Mesenteric fat pad (tissue), 1 donor: ENCODE measurements around the gene NAA10. TPM values are rescaled to one million over a fixed set of nuclear protein-coding genes. Genes with fewer than 3 reads are reported as not detected.

ENCODE experiments used
- DNase-seq: peaks from one replicate; pipeline ENCODE4 v3.0.0-alpha.2; 2020; ENCODE audit warnings: low spot score
- total RNA-seq: library from RNA; stranded (reverse); fragmentation: NEBNext Ultra II Directional; extraction: Animal tissue kit (Norgen Biotek cat#: 25700); gene quantifications from one replicate; pipeline ENCODE4 v1.2.1, GENCODE V29; 2021
- donor health status: DM: yes; HTN: yes; CAD: no.

NAA10 gene
- total RNA-seq, 1 donor from 2014 or later = 118 TPM

GRCh38 chrX:153967536-153968224 is 32.8 kb upstream of the NAA10 start:
- DNase-seq = no peak

- no peak for DNase-seq
These were observed 32.2 kb upstream of the NAA10 start for GRCh38 chrX:153966841-153967535.

DNA sequence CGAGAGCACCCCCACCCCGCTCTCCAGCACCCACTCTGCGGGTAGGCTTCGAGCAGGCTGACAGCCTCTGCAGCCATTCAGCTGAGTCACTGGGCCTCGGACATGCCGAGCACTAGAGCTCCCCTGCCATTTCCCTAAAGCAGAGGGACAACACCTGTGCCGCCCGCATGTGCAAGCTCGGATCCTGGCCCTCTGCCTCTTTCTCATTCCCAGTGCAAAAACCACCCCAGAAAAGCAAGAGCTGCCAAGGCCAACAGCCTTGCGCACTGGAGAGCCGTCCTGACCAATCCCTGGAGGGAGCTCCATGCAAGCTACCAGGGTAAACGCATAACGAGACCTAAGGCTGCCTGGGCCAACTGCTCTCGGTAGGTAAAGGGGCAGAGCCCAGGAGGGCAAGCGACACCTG is 31.4 kb upstream of the NAA10 start:
- no peak for DNase-seq

- no peak for DNase-seq
These were observed 30.6 kb upstream of the NAA10 start for GRCh38 chrX:153965406-153965805.

DNA sequence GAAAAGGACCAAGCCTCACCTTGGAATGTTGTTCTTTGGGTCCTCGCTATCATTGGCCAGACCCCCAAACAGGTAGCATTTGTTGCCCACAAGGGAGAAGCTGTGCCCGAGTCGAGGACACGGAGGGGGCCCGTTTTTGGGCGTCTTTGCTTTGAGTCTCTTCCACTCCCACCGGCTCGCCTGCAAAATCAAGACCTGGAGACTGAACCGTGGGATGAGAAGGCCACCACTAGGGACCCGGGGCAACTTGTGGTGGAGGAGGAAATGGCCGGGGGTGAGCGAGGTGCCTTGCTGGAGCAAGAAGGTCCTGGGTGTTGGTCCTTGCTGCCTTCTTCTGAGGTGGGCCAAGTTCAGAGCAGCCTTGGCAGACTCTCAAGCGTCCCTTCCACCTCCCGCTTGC is 29.3 kb upstream of the NAA10 start:
- DNase-seq = no peak

DNA sequence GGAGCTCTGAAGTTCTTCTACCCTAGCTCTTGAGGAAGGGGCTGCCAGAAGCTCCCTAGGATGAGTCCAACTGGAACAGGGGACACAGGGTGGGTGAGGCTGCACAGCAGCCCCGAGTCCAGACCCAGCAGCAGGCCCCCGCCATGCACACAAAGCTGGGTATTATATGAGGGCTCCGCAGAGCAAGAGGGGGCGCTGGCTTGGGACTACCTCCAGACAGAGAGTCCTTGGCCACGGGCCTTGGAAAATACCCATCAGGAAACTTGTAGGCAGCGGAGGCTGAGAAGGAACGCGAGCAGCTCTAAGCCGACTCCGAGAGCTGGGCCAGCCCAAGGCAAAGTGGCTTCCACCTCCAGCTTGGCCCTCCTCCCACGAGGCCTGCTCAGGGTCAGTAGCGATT is 28.7 kb upstream of the NAA10 start:
- DNase-seq = no peak

DNA sequence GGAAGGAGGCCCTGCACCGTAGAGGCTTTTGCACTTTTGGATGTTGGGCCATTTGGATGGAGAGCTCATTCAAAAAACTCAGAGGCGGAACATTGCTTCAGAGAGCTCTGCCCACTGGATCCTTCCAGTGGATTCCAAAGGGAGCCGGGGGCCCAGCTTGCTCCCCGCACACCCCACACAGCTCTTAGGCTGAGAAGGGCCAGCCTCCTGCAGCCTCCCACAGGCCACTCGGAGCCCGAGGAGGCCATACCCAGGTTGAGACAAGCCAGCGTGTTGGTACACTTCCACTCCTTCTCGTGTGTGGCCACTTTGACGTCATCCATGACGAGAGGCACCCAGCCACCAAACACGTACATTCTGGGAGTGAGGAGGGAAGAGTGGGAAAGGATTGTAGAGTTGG is 26.5 kb upstream of the NAA10 start:
- DNase-seq = no peak

DNA sequence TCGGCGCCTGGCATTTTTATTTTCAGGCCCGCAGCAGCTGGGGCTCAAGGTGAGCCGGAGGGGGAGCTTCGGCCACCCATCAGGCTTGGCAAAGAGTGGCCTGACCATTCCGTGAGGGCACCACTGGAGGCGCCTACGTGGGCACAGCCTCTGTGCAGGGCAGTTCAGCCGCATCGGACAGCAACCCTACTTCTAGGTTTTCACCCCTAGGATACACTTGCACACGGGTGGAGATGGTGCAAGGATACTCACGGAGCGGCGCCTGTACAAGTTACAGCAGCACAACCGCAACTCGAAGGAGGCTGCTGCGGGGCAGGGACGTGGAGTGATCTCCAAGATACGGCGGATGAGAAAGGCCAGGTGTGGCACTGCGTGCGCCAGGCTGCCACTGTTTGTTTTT is 25.9 kb upstream of the NAA10 start:
- no peak for DNase-seq

- DNase-seq = no peak
These were observed 25.2 kb upstream of the NAA10 start for GRCh38 chrX:153960077-153960476.

GRCh38 chrX:153959649-153960048 is 24.8 kb upstream of the NAA10 start:
- DNase-seq = no peak

- no peak for DNase-seq
These were observed 23.8 kb upstream of the NAA10 start for GRCh38 chrX:153958605-153959004.

DNA sequence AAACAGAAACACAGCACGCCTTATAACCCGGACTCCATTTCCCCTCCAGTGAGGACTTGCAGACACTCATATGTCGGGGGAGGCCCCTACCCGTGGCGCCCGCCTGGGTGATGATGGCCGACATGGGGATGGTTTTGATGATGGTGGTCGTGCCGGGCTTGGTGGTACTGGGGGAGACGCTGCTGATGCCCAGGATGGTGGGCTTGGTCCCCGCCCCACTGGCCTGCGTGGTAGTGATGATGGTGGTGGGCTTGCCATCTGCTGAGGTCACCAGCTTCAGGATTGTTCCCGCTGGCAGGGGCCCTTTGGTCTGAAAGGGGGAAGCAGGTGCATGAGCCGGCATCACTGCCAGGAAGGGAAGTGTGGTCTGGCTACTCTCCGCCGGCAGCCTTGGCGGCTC is 22.4 kb upstream of the NAA10 start:
- DNase-seq = no peak

GRCh38 chrX:153956044-153956907 is 21.4 kb upstream of the NAA10 start:
- no peak for DNase-seq

- DNase-seq = no peak
These were observed 20.4 kb upstream of the NAA10 start for GRCh38 chrX:153955228-153955732.

GRCh38 chrX:153954558-153955227 is 19.9 kb upstream of the NAA10 start:
- DNase-seq = no peak

DNA sequence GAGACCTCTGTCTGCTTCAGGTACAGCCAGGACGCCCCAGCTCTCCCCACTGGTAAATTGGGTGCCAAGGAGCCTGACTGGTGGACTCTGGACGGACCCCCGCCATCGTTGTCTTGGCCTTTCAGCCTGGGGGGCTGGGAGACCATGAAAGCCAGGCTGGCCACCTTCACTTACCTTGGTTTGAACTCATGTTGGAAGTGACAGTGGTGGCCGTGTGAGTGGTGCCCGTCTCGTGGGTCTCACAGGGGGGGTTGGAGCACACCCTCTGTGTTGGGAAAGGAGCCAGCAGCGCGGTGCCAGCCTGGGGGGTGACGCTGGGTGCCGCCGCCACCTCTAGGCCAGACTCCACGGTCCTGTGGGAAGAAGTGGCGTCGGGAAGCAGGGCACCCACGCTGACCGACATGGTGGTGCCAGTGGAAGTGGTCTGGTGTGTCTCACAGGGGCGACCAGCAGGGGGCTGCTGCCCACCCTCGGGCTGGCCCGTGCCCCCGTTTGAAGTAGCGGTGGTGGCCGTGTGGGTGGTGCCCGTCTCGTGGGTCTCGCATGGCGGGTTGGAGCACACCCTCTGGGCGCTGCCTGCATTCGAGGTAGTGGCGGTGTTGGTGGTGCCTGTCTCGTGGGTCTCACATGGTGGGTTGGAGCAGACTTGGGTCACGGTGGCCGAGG is 19.2 kb upstream of the NAA10 start:
- no peak for DNase-seq

- no peak for DNase-seq
These were observed 18.5 kb upstream of the NAA10 start for GRCh38 chrX:153953342-153953830.

DNA sequence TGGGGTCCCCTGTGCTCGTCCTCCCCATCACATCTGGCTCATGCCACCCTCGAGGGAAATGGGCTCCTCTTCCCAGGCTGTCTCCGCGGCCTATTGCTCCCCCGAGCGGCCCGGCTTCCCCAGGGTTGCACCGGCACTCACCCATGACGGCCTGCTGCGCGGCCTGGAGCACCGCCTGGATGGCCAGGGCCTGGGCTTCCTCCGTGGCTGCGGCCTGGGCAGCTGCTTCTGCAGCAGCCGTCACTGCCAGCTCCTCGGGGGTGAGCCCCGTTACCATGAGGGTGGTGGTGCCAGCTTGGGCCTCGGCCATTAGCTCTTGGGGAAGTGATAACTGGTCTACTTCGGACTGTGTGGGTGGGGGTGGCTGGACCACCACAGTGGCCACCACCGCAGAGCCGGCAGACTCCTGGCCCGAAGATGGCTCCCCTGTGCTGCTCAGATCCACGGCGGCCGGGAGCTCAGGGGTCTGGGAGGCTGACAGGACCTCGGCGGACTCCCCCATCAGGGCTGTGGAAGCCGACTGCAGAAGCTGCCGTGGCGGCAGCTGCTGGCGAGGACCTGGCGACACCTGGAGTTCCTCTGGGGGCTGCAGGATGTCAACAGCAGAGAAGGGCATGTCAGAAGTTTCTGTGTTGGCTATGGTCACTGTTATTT is 17.7 kb upstream of the NAA10 start:
- no peak for DNase-seq

- DNase-seq = no peak
These were observed 17.0 kb upstream of the NAA10 start for GRCh38 chrX:153951683-153952372.
